Liver (tissue), 9 donors: ENCODE measurements around the gene CEP295NL. TPM values are rescaled to one million over a fixed set of nuclear protein-coding genes. Genes with fewer than 3 reads are reported as not detected.

Experiments
- DNase-seq: peaks from one replicate; pipeline ENCODE4 v3.0.0-alpha.2; 2017; ENCODE audit warnings: low spot score
- H3K27ac ChIP-seq, 2 donors: one replicate each; pipeline ENCODE4 v1.7.0; 2013; ENCODE audit warnings: inconsistent platforms in 2 of 2, low read length in 2 of 2, control low read depth in 1 of 2, low read depth in 1 of 2, mild to moderate bottlenecking in 1 of 2
- H3K27me3 ChIP-seq, 4 donors: one replicate each; pipeline versions ENCODE4 v1.6.1 to v1.7.0; 2013; ENCODE audit warnings: low read length in 3 of 4, inconsistent platforms in 1 of 4, mild to moderate bottlenecking in 1 of 4, moderate library complexity in 1 of 4; ENCODE audit not compliant: control insufficient read depth in 4 of 4, insufficient read depth in 4 of 4
- H3K36me3 ChIP-seq, 4 donors: one replicate each; pipeline versions ENCODE4 v1.6.1 to v1.7.0; 2013; ENCODE audit warnings: low read length in 3 of 4, mild to moderate bottlenecking in 3 of 4, low read depth in 1 of 4, moderate library complexity in 1 of 4; ENCODE audit not compliant: control insufficient read depth in 4 of 4, insufficient read depth in 3 of 4
- H3K4me1 ChIP-seq, 4 donors: one replicate each; pipeline versions ENCODE4 v1.6.1 to v1.7.0; 2013; ENCODE audit warnings: low read length in 3 of 4, mild to moderate bottlenecking in 3 of 4, moderate library complexity in 1 of 4; ENCODE audit not compliant: control insufficient read depth in 4 of 4, insufficient read depth in 4 of 4
- H3K4me3 ChIP-seq, 3 donors: one replicate each; pipeline versions ENCODE4 v1.6.1 to v1.7.0; 2013; ENCODE audit warnings: low read length in 3 of 3, control low read depth in 1 of 3, low read depth in 1 of 3, mild to moderate bottlenecking in 1 of 3
- H3K9ac ChIP-seq, 2 donors: one replicate each; pipeline ENCODE4 v1.7.0; 2013; ENCODE audit warnings: low read length in 2 of 2, mild to moderate bottlenecking in 2 of 2, moderate library complexity in 2 of 2, control low read depth in 1 of 2, low read depth in 1 of 2
- H3K9me3 ChIP-seq, 4 donors: one replicate each; pipeline versions ENCODE4 v1.6.1 to v1.7.0; 2013; ENCODE audit warnings: low read length in 3 of 4; ENCODE audit not compliant: control insufficient read depth in 4 of 4
- EGR1 ChIP-seq, 2 donors: IDR thresholded peaks; 2 replicates each; pipeline ENCODE4 v1.6.1; 2016 to 2018; ENCODE audit warnings: antibody characterized with exemption in 2 of 2, low read depth in 2 of 2
- FOXA2 ChIP-seq: IDR thresholded peaks from 2 replicates; pipeline ENCODE4 v1.6.1; 2016; ENCODE audit warnings: antibody characterized with exemption
- JUND ChIP-seq, 2 donors: IDR thresholded peaks; 2 replicates each; pipeline ENCODE4 v1.6.1; 2016; ENCODE audit warnings: antibody characterized with exemption in 2 of 2
- NR2F2 ChIP-seq: IDR thresholded peaks from 2 replicates; pipeline ENCODE4 v1.6.1; 2016; ENCODE audit warnings: antibody characterized with exemption
- REST ChIP-seq: IDR thresholded peaks from 2 replicates; pipeline ENCODE4 v1.6.1; 2016; ENCODE audit warnings: antibody characterized with exemption, mild to moderate bottlenecking
- RXRA ChIP-seq, 2 donors: IDR thresholded peaks; 2 replicates each; pipeline ENCODE4 v1.6.1; 2017 to 2018; ENCODE audit warnings: antibody characterized with exemption in 2 of 2, mild to moderate bottlenecking in 1 of 2
- SP1 ChIP-seq: IDR thresholded peaks from 2 replicates; pipeline ENCODE4 v1.6.1; 2018; ENCODE audit warnings: antibody characterized with exemption, mild to moderate bottlenecking
- YY1 ChIP-seq: IDR thresholded peaks from 2 replicates; pipeline ENCODE4 v1.6.1; 2016; ENCODE audit warnings: antibody characterized with exemption, mild to moderate bottlenecking
- ZBTB33 ChIP-seq: IDR thresholded peaks from 2 replicates; pipeline ENCODE4 v1.6.1; 2016; ENCODE audit warnings: antibody characterized with exemption
- WGBS: extraction: QIAGEN DNeasy Blood & Tissue Kit; methylation state at CpG from one replicate; pipeline ENCODE4 v1.1.7; 2013; 5-methylcytosine and 5-hydroxymethylcytosine counted together
- polyA plus RNA-seq, 2 donors: library from polyadenylated mRNA; stranded (reverse) in 1 of 2; unstranded in 1 of 2; fragments of 200-250 nt in 1 of 2; fragments of >200 nt in 1 of 2; fragmentation: Nextera tagmentation in 1 of 2; extraction: Ambion mirVana in 1 of 2; gene quantifications; one replicate each; pipeline versions ENCODE4 v1.2.1 to v1.2.3, GENCODE V29; 2013 to 2015
- total RNA-seq, 2 donors: library from RNA; depleted of rRNA; stranded (reverse); fragments of >200 nt; gene quantifications; one replicate each; pipeline ENCODE4 v1.2.3, GENCODE V29; 2014
- donor health status: healthy.
- donor health status: healthy.
- donor health status: healthy.
- donor health status: healthy.
- donor health status: healthy.

CEP295NL gene
- total and polyA plus RNA-seq, 4 donors, result 0.28 to 1.0 TPM; not detected in 2

- no peak for DNase-seq
- TF ChIP-seq ZBTB33 (no peak), NR2F2 (no peak), SP1 (no peak), EGR1 (IDR thresholded peaks at IDR 0.05; ENCODE audit: low read depth in 2 of 2) (no peak), JUND (IDR thresholded peaks at IDR 0.05) (peak in 1 of 2 donors; percentile 27)
- Histone ChIP-seq H3K4me3 (no peak overlapping the region), H3K9ac (no peak overlapping the region), H3K36me3 (no peaks in the 10 kb centered on the region), H3K27ac (peak overlapping the region; percentile 61 to 81), H3K27me3 (no peaks in the 10 kb centered on the region), H3K9me3 (no peaks in the 10 kb centered on the region), H3K4me1 (peaks cover 0 to 4% (median 1%) of the 10 kb centered on the region in 4 donors)
- 33% methylated on average over 16 of the region's 16 CpGs for WGBS
Observed at GRCh38 chr17:78933959-78934568, 31.1 kb upstream of the CEP295NL start.

- Histone ChIP-seq H3K4me1 (peaks cover 0 to 4% (median 1%) of the 10 kb centered on the region in 4 donors), H3K27me3 (no peaks in the 10 kb centered on the region), H3K9ac (no peak overlapping the region), H3K36me3 (no peaks in the 10 kb centered on the region), H3K4me3 (no peak overlapping the region), H3K9me3 (no peaks in the 10 kb centered on the region), H3K27ac (peak overlapping the region; percentile 60 to 81)
- no peak for DNase-seq
- WGBS, result 81% methylated on average over 18 of the region's 18 CpGs
- TF ChIP-seq FOXA2 (no peak), YY1 (no peak)
Observed at GRCh38 chr17:78933025-78933958, 30.3 kb upstream of the CEP295NL start.

GRCh38 chr17:78929908-78930775 is 27.1 kb upstream of the CEP295NL start:
- 65% methylated on average over 31 of the region's 31 CpGs for WGBS
- no peaks in the 10 kb centered on the region for H3K27me3 ChIP-seq
- H3K9ac ChIP-seq, result no peak overlapping the region
- no peak for DNase-seq
- TF ChIP-seq JUND (IDR thresholded peaks at IDR 0.05) (no peak), RXRA (IDR thresholded peaks at IDR 0.05) (no peak), REST (no peak), NR2F2 (no peak)
- H3K4me1 ChIP-seq, result peaks cover 0 to 4% (median 2%) of the 10 kb centered on the region in 4 donors
- no peaks in the 10 kb centered on the region for H3K36me3 ChIP-seq
- H3K9me3 ChIP-seq, result no peaks in the 10 kb centered on the region
- no peak overlapping the region for H3K4me3 ChIP-seq
- H3K27ac ChIP-seq, result no peak overlapping the region
